Fibroblast of villous mesenchyme (primary cell): ENCODE results near the gene PAQR4. TPM values are rescaled to one million over a fixed set of nuclear protein-coding genes. Genes with fewer than 3 reads are reported as not detected.

Source experiments
- DNase-seq: peaks from one replicate; pipeline ENCODE4 v3.0.0-alpha.2; 2010; ENCODE audit warnings: low read depth
- H3K4me3 ChIP-seq: 2 replicates; pipeline ENCODE4 v1.5.1; 2011; ENCODE audit warnings: low read depth, mild to moderate bottlenecking, low read length
- total RNA-seq: library from RNA; depleted of rRNA; stranded (reverse); fragments of >200 nt; gene quantifications from 2 replicates; pipeline ENCODE4 v1.2.3, GENCODE V29; 2012
- TF ChIP-seq, protein P1 (sequence below): IDR thresholded peaks from 2 replicates; pipeline ENCODE4 v1.5.1; 2012; ENCODE audit warnings: low read depth, mild to moderate bottlenecking, low read length; ENCODE audit not compliant: insufficient read depth

Gene PAQR4
- total RNA-seq, result 4.3 and 5.2 TPM in 2 replicates

DNA sequence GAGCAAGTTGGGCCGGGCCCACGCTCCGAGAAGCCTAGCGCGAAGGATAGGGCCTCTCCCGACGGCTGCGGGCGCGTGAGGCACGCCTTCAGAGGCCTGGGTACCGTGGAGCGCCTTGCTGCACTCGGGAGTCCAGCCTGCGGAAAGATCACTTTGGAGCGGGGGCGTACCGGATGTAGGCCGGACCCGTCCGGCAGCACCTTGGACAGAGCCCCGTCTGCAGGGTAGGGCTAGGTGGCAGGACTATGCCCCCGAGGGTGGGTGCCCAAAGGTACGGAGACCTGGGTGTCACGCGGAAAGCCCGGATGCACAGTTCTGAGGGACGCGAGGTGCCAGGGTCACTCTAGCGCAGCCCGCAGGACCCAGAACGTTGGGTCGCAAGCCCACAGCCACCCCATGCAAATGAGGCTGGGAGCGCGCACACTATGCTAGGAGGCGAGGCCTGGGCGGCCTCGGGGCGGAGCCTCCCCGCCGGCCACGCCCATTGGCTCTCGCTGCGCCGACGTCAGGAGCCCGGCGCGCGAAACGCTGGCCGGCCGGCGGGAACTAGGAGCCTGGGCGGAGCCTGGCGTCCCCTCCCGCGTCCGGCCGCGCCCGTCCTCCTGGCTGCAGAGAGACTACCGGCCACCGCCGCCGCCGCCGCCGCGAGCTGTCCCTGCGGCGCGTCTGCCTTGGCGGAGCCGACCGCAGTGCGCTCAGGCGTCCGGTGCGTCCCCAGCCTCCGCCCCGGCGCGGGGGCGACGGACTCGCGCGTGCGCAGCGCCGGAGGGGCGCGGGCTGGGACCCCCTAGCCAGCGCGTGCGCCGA is at the start of gene PAQR4:
Gene PAQR4 (plus strand): TSS at position 611 of the 807 bp plus-strand sequence. CDS start 327 bp downstream, outside the sequence.
- peak; percentile 84 for DNase-seq
- TF ChIP-seq, protein P1, sequence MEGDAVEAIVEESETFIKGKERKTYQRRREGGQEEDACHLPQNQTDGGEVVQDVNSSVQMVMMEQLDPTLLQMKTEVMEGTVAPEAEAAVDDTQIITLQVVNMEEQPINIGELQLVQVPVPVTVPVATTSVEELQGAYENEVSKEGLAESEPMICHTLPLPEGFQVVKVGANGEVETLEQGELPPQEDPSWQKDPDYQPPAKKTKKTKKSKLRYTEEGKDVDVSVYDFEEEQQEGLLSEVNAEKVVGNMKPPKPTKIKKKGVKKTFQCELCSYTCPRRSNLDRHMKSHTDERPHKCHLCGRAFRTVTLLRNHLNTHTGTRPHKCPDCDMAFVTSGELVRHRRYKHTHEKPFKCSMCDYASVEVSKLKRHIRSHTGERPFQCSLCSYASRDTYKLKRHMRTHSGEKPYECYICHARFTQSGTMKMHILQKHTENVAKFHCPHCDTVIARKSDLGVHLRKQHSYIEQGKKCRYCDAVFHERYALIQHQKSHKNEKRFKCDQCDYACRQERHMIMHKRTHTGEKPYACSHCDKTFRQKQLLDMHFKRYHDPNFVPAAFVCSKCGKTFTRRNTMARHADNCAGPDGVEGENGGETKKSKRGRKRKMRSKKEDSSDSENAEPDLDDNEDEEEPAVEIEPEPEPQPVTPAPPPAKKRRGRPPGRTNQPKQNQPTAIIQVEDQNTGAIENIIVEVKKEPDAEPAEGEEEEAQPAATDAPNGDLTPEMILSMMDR, result no peak
- H3K4me3 ChIP-seq, result peak within 1 kb of the TSS; percentile 65

DNA sequence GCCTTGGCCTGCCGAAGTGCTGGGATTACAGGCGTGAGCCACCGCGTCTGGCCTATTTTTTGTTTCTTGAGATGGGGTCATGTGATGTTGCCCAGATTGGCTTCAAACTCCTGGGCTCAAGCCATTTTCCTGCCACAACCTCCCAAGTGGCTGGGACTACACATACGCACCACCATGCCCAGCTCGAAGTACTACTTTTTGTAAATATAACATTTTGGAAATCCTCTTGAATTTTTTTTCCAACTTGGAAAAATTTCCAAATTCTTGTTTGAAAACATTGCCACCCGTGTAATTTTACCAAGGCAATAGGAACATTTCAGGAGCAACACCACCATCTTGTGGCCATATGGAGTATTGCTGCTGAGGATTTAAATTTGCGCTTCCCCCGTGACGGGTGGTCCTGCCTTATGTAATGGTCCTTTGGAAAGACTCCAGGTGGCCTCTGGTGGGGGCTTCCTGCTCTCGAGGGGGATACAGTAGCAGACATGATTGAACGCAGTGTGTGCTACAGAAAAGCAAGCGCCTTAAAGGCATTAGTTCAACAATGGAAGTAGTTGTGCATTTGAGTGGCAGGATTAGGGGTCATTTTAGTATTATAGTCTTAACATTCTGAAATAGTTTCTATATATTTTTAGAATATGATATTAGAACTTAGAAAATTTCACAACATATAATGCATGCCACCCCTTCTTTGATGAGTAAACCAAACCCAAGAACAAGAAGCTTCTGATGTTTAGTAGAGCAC is 49.5 kb upstream of the PAQR4 start:
- TF ChIP-seq, protein P1, result peak; percentile 84
- H3K4me3 ChIP-seq, result no peak overlapping the region
- DNase-seq, result peak; percentile 78

DNA sequence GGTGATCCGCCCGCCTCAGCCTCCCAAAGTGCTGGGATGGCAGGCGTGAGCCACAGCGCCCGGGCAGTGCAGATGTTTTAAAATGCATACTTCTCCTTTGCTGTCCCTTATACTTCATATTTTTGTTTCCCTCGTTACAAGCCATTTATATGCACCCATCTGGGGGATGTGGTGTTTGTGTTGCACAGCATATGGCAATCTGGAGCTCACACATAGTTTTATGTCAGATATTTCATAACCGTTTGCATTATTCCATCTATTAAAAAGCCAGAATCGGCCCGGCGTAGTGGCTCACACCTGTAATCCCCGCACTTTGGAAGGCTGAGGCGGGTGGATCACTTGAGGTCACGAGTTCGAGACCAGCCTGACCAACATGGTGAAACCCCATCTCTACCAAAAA is 45.7 kb upstream of the PAQR4 start:
- TF ChIP-seq, protein P1, result no peak
- no peak for DNase-seq
- no peak overlapping the region for H3K4me3 ChIP-seq

DNA sequence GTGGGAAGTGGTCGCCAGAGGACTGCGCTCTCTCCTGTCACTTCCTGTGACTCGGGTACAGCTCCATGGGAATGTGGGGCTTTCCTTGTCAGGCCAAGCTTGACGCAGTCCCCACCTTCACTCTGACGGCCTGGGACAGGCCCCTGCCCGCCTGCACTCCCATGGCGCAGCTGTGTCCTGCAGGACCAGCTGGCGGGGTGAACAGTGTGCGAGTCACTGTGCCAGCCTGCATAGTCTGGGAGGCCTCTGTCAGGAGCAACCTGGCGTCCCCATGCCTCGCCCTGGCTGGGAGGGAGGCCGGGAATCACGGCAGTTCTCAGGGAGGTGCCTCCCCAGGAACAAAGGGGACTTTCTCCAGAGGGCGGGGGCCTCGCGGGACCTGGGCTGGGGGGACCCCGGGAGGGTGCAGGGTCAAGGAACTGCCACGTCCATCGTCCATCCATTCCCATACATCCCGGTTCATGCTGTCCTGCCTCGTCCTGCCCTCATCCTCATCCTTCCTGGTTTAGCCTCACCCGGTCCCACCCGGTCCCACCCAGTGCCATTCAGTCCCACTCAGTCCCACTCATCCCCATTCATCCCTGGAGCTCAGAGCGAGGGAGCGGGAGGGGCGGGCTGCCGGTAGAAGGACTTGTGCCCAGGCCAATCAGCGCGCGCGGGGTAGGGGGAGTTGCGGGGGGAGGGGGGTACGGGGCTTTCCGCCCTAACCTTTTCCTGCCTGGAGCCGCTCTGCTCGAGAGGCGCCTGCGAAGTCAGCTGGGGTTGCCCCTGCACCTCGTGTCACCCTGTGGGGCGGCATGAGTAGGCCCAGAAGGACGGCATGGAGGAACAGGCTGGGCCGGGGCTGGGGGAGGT is 44.0 kb upstream of the PAQR4 start:
- TF ChIP-seq, protein P1, result no peak
- no peak overlapping the region for H3K4me3 ChIP-seq
- no peak for DNase-seq

DNA sequence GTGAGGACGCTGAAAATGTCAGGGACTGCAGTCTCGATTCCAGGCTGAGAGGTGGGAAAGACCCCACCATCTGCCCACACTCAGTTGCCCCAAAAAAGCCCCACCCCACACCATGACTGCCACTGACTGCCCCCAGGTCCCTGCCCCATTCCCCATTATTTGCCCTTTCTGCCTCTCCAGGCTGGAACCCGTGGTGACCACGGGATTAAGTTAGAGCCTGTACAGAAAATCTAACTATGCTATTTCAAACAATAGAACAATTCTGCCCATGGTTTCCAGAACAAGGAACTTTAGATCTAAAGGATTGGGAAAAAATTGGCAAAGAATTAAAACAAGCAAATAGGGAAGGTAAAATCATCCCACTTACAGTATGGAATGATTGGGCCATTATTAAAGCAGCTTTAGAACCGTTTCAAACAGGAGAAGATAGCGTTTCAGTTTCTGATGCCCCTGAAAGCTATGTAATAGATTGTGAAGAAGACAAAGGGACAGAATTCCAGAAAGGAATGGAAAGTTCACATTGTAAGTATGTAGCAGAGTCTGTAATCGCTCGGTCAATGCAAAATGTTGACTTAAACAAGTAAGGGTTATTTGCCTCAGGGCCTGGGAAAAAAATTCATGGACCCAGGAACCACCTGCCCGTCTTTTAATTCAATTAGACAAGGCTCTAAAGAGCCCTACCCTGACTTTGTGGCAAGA is 43.0 kb upstream of the PAQR4 start:
- TF ChIP-seq, protein P1, result no peak
- H3K4me3 ChIP-seq, result no peak overlapping the region
- DNase-seq, result no peak

DNA sequence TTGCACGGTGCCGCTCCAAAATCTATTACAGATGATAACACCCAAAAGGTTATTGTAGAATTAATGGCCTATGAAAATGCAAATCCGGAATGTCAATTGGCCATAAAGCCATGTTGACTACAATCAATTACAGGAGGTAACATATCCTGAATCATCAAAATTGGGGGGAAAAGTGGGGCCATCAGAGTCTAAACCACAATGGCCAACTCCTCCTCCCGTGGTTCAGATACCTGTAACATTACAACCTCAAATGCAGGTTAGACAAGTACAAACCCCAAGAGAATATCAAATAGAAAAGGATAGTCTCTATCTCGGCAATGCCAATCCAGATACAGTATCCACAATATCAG is 42.5 kb upstream of the PAQR4 start:
- H3K4me3 ChIP-seq, result peak overlapping the region; percentile 21
- TF ChIP-seq, protein P1, result no peak
- DNase-seq, result no peak
